Astrocyte (in vitro differentiated cells and primary cell): ENCODE measurements around the gene PTPN3. TPM values are rescaled to one million over a fixed set of nuclear protein-coding genes. Genes with fewer than 3 reads are reported as not detected.

Experiments
- DNase-seq: peaks from one replicate; pipeline ENCODE4 v3.0.0-alpha.2; 2010; ENCODE audit warnings: low read depth
- FAIRE-seq: peaks from 2 replicates; lab custom pipeline; 2011; peaks lifted over from hg19 to GRCh38; lab: Jason Lieb, UNC
- H2AFZ ChIP-seq: 2 replicates; pipeline ENCODE4 v1.6.0; 2012; ENCODE audit warnings: low read depth, low read length, inconsistent platforms
- H3K27ac ChIP-seq: 2 replicates; pipeline ENCODE4 v1.5.1; 2011; ENCODE audit warnings: low read depth, low read length, inconsistent platforms
- H3K27me3 ChIP-seq: 2 replicates; pipeline ENCODE4 v1.6.0; 2011; ENCODE audit warnings: low read length, inconsistent platforms; ENCODE audit not compliant: insufficient read depth
- H3K36me3 ChIP-seq: 2 replicates; pipeline ENCODE4 v1.5.1; 2011; ENCODE audit warnings: low read length, inconsistent platforms; ENCODE audit not compliant: insufficient read depth
- H3K4me1 ChIP-seq: 2 replicates; pipeline ENCODE4 v1.5.1; 2011; ENCODE audit warnings: low read length, inconsistent platforms; ENCODE audit not compliant: insufficient read depth
- H3K4me2 ChIP-seq: 2 replicates; pipeline ENCODE4 v1.6.0; 2012; ENCODE audit warnings: low read length, inconsistent platforms
- H3K4me3 ChIP-seq: 2 replicates; pipeline ENCODE4 v1.5.1; 2011; ENCODE audit warnings: low read depth, mild to moderate bottlenecking, low read length, inconsistent platforms; ENCODE audit not compliant: insufficient read depth
- H3K79me2 ChIP-seq: 2 replicates; pipeline ENCODE4 v1.6.0; 2012; ENCODE audit warnings: mild to moderate bottlenecking, low read length, inconsistent platforms; ENCODE audit not compliant: insufficient read depth
- H3K9ac ChIP-seq: 2 replicates; pipeline ENCODE4 v1.6.0; 2012; ENCODE audit warnings: mild to moderate bottlenecking, low read length, inconsistent platforms
- H3K9me3 ChIP-seq: 2 replicates; pipeline ENCODE4 v1.5.1; 2012; ENCODE audit warnings: low read depth, mild to moderate bottlenecking, low read length, inconsistent platforms; ENCODE audit not compliant: insufficient read depth
- H4K20me1 ChIP-seq: 2 replicates; pipeline ENCODE4 v1.6.0; 2012; ENCODE audit warnings: low read length, inconsistent platforms; ENCODE audit not compliant: insufficient read depth
- H3K27ac Mint-ChIP-seq: one replicate; pipeline ENCODE4 v1.8.0; 2021; ENCODE audit warnings: mild to moderate bottlenecking, mixed read lengths; ENCODE audit not compliant: unreplicated experiment
- H3K27me3 Mint-ChIP-seq: one replicate; pipeline ENCODE4 v1.8.0; 2021; ENCODE audit warnings: low read depth, mixed read lengths; ENCODE audit not compliant: unreplicated experiment
- H3K36me3 Mint-ChIP-seq: one replicate; pipeline ENCODE4 v1.8.0; 2021; ENCODE audit warnings: low read depth, mixed read lengths; ENCODE audit not compliant: unreplicated experiment
- H3K4me1 Mint-ChIP-seq: one replicate; pipeline ENCODE4 v1.8.0; 2021; ENCODE audit warnings: low read depth, mixed read lengths; ENCODE audit not compliant: unreplicated experiment
- H3K4me3 Mint-ChIP-seq: one replicate; pipeline ENCODE4 v1.8.0; 2021; ENCODE audit warnings: mild to moderate bottlenecking, moderate library complexity, mixed read lengths; ENCODE audit not compliant: unreplicated experiment
- H3K9me3 Mint-ChIP-seq: one replicate; pipeline ENCODE4 v1.8.0; 2021; ENCODE audit warnings: mild to moderate bottlenecking, mixed read lengths; ENCODE audit not compliant: unreplicated experiment
- CTCF ChIP-seq: IDR thresholded peaks from 2 replicates; pipeline ENCODE4 v1.5.1; 2011; ENCODE audit warnings: low read depth, mild to moderate bottlenecking, inconsistent platforms, low read length, moderate library complexity; ENCODE audit not compliant: insufficient read depth
- EZH2 ChIP-seq: IDR thresholded peaks from 2 replicates; pipeline ENCODE4 v1.6.1; 2012; ENCODE audit warnings: mild to moderate bottlenecking, low read length, inconsistent platforms; ENCODE audit not compliant: insufficient read depth
- total RNA-seq: library from RNA; stranded (reverse); gene quantifications from 2 replicates; pipeline ENCODE4 v1.2.1, GENCODE V29; 2021

PTPN3 gene
- total RNA-seq, 1 donor from 2014 or later, result 1.1 TPM

GRCh38 chr9:109417054-109417453 is 81.1 kb downstream of the PTPN3 start:
- H3K27me3 ChIP-seq, result no peaks in the 10 kb centered on the region
- H2AFZ ChIP-seq, result no peak overlapping the region
- no peak overlapping the region for H3K27ac ChIP-seq
- Mint-ChIP-seq H3K4me3 (no peak overlapping the region), H3K9me3 (peaks cover 1% of the 10 kb centered on the region), H3K36me3 (peaks cover 3% of the 10 kb centered on the region), H3K4me1 (peaks cover 5% of the 10 kb centered on the region), H3K27me3 (peaks cover 4% of the 10 kb centered on the region), H3K27ac (no peak overlapping the region)
- peak; percentile 22 for DNase-seq
- no peaks in the 10 kb centered on the region for H4K20me1 ChIP-seq
- no peak for TF ChIP-seq CTCF
- TF ChIP-seq EZH2, result no peak
- H3K9ac ChIP-seq, result no peak overlapping the region
- no peaks in the 10 kb centered on the region for H3K36me3 ChIP-seq
- no peaks in the 10 kb centered on the region for H3K4me1 ChIP-seq
- no peak overlapping the region for H3K4me3 ChIP-seq
- no peaks in the 10 kb centered on the region for H3K79me2 ChIP-seq
- no peaks in the 10 kb centered on the region for H3K9me3 ChIP-seq
- peak overlapping the region; percentile 14 for H3K4me2 ChIP-seq
- FAIRE-seq, result no peak

- H3K27me3 Mint-ChIP-seq, result peaks cover 4% of the 10 kb centered on the region
- peaks cover 1% of the 10 kb centered on the region for H3K9me3 Mint-ChIP-seq
- Histone ChIP-seq H3K27ac (no peak overlapping the region), H3K79me2 (no peaks in the 10 kb centered on the region), H3K4me2 (no peak overlapping the region), H3K9ac (no peak overlapping the region), H2AFZ (no peak overlapping the region), H3K4me3 (no peak overlapping the region), H3K27me3 (no peaks in the 10 kb centered on the region), H4K20me1 (no peaks in the 10 kb centered on the region), H3K4me1 (no peaks in the 10 kb centered on the region), H3K36me3 (no peaks in the 10 kb centered on the region), H3K9me3 (no peaks in the 10 kb centered on the region)
- FAIRE-seq (no peak), DNase-seq (no peak)
- TF ChIP-seq EZH2 (no peak), CTCF (no peak)
- H3K36me3 Mint-ChIP-seq, result peaks cover 3% of the 10 kb centered on the region
- peaks cover 5% of the 10 kb centered on the region for H3K4me1 Mint-ChIP-seq
- H3K27ac Mint-ChIP-seq, result no peak overlapping the region
- no peak overlapping the region for H3K4me3 Mint-ChIP-seq
These were observed 81.9 kb downstream of the PTPN3 start for GRCh38 chr9:109416135-109416706.

- no peaks in the 10 kb centered on the region for H3K4me1 ChIP-seq
- no peaks in the 10 kb centered on the region for H3K27me3 ChIP-seq
- no peak overlapping the region for H3K9ac ChIP-seq
- FAIRE-seq (no peak), DNase-seq (no peak)
- TF ChIP-seq CTCF, result no peak
- TF ChIP-seq EZH2, result no peak
- no peaks in the 10 kb centered on the region for H3K36me3 ChIP-seq
- Mint-ChIP-seq H3K4me1 (peaks cover 7% of the 10 kb centered on the region), H3K9me3 (peaks cover 1% of the 10 kb centered on the region), H3K27me3 (peaks cover 11% of the 10 kb centered on the region), H3K4me3 (no peak overlapping the region), H3K36me3 (peaks cover 3% of the 10 kb centered on the region), H3K27ac (no peak overlapping the region)
- no peaks in the 10 kb centered on the region for H3K79me2 ChIP-seq
- H3K4me3 ChIP-seq, result no peak overlapping the region
- H3K9me3 ChIP-seq, result no peaks in the 10 kb centered on the region
- no peak overlapping the region for H3K27ac ChIP-seq
- H2AFZ ChIP-seq, result no peak overlapping the region
- H3K4me2 ChIP-seq, result no peak overlapping the region
- no peaks in the 10 kb centered on the region for H4K20me1 ChIP-seq
These were observed 83.9 kb downstream of the PTPN3 start for GRCh38 chr9:109414125-109414785.
